HG02571 (cell line): Measurements from ENCODE around the gene SALL1.

Experiments used
- ATAC-seq: cut with Tn5 transposase; IDR thresholded peaks from one replicate; pipeline ENCODE4 v1.9.1; 2021; ENCODE audit warnings: mild to moderate bottlenecking, moderate library complexity; ENCODE audit not compliant: unreplicated experiment

SALL1 gene

GRCh38 chr16:51114382-51114781 is 36.7 kb downstream of the SALL1 start:
- ATAC-seq = no peak

GRCh38 chr16:51113236-51114125 is 37.6 kb downstream of the SALL1 start:
- ATAC-seq = no peak

GRCh38 chr16:51112323-51112722 is 38.7 kb downstream of the SALL1 start:
- no peak for ATAC-seq

GRCh38 chr16:51111759-51112158 is 39.3 kb downstream of the SALL1 start:
- ATAC-seq = no peak

- no peak for ATAC-seq
These were observed 40.3 kb downstream of the SALL1 start for GRCh38 chr16:51110700-51111157.

GRCh38 chr16:51109173-51109572 is 41.9 kb downstream of the SALL1 start:
- ATAC-seq = no peak

GRCh38 chr16:51107742-51108141 is 43.3 kb downstream of the SALL1 start:
- ATAC-seq = no peak

GRCh38 chr16:51106535-51106934 is 44.5 kb downstream of the SALL1 start:
- no peak for ATAC-seq

GRCh38 chr16:51103590-51103989 is 47.5 kb downstream of the SALL1 start:
- no peak for ATAC-seq

GRCh38 chr16:51097729-51098128 is 53.3 kb downstream of the SALL1 start:
- no peak for ATAC-seq

GRCh38 chr16:51095890-51096626 is 55.0 kb downstream of the SALL1 start:
- no peak for ATAC-seq

- no peak for ATAC-seq
These were observed 55.8 kb downstream of the SALL1 start for GRCh38 chr16:51095084-51095881.

GRCh38 chr16:51093726-51094280 is 57.3 kb downstream of the SALL1 start:
- ATAC-seq = no peak
